Astrocyte of the spinal cord (primary cell): Measurements from ENCODE around the gene MTFP1.
A peak's percentile ranks its signal among the peaks of the same experiment; 100 is the strongest.

Experiments used
- DNase-seq: peaks from one replicate; pipeline ENCODE4 v3.0.0; 2011; ENCODE audit warnings: low read depth, low spot score
- H3K4me3 ChIP-seq: 2 replicates; pipeline ENCODE4 v1.5.1; 2011; ENCODE audit warnings: low read depth, mild to moderate bottlenecking, low read length, moderate library complexity
- CTCF ChIP-seq: IDR thresholded peaks from 2 replicates; pipeline ENCODE4 v1.5.1; 2012; ENCODE audit warnings: low read depth, mild to moderate bottlenecking, low read length, inconsistent platforms
- in situ Hi-C: cut with HindIII; loops from 2 replicates; pipeline ENCODE4 v1.10.0; 2017; ENCODE audit warnings: low sequenced_read_pairs

MTFP1 gene

GRCh38 chr22:30422481-30423300 is 2.9 kb upstream of the MTFP1 start:
- DNase-seq: peak; percentile 97
- TF ChIP-seq CTCF: no peak
- in situ Hi-C loops: no loop called here
- peak overlapping the region; percentile 41 for H3K4me3 ChIP-seq

GRCh38 chr22:30423301-30423958 is 2.1 kb upstream of the MTFP1 start:
- in situ Hi-C loops: no loop called here
- TF ChIP-seq CTCF: no peak

GRCh38 chr22:30423959-30424533 is 1.5 kb upstream of the MTFP1 start:
- peak; percentile 100 for DNase-seq
- H3K4me3 ChIP-seq: peak overlapping the region; percentile 41
- TF ChIP-seq CTCF: no peak
- in situ Hi-C loops: no loop called here

More at GRCh38 chr22:30423301-30423958, 2.1 kb upstream of the MTFP1 start:
- peak overlapping the region; percentile 41 for H3K4me3 ChIP-seq
- DNase-seq: no peak

DNA sequence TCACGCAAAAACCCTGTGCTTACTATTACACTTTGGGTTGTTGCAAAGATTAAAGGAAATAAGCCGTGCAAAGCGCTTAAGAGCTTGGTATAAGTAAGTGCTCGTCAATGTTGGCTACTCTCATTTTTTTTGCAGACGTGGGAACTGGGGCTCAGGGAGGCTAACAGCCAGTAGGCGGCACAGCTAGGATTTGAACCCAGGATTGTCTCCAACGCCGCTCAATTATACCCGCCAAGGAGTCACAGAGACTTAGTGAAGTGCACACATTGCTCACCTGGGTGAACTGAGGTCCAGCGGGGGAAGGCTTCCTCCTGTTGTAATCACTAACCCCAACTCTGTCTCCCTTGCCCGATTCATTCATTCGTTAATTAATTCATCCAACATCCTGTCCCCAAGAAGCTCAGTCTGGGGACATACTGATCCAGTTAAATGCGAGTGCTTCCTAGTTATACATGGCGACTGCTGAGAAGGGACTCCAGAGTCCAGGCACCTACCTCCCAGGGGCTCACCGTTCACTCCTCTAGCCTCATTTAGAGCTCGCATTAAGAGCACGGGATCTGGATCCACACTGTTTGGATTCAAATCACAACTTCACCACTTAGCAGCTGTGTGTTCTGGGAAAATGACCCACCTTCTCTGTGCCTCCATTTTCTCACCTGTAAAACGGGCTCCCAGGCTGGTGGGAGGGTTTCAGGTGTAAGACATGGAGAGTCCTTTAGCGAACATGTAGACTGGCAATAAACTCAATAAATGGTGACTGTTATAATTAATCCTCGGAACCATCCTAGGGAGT is 838 bp upstream of the MTFP1 start:
- DNase-seq: no peak
- no peak for TF ChIP-seq CTCF
- H3K4me3 ChIP-seq: peak overlapping the region; percentile 60
- in situ Hi-C loops: no loop called here

DNA sequence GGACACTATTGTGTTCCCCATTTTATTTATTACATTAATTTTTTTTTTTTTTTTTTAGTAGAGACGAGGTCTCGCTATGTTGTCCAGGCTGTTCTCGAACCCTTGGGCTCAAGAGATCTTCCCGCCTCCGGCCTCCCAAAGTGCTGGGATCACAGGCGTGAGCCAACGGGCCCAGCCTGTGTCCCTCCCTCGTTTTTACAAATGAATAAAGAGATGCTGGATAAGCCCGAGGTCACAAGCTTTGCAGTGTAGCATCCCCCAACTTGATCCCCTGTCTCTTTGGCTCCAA is 297 bp upstream of the MTFP1 start:
- no peak for DNase-seq
- in situ Hi-C loops: no loop called here
- H3K4me3 ChIP-seq: peak overlapping the region; percentile 60
- no peak for TF ChIP-seq CTCF
